NCI-H2081 treated with DMSO at 0.1 percent for 48 hours (cell line): ENCODE measurements around the gene C16orf46.

Experiments used
- DNase-seq: peaks from one replicate; lab custom pipeline; 2025; lab: John Stamatoyannopoulos, UW

Gene C16orf46

GRCh38 chr16:81018496-81018895, 58.5 kb downstream of the C16orf46 start:
- no peak for DNase-seq

GRCh38 chr16:81014672-81015071, 62.4 kb downstream of the C16orf46 start:
- DNase-seq: no peak

- no peak for DNase-seq
Measured at GRCh38 chr16:81012974-81013373, 64.1 kb downstream of the C16orf46 start.
